ENCODE measurements around the gene MYF5.

DNA sequence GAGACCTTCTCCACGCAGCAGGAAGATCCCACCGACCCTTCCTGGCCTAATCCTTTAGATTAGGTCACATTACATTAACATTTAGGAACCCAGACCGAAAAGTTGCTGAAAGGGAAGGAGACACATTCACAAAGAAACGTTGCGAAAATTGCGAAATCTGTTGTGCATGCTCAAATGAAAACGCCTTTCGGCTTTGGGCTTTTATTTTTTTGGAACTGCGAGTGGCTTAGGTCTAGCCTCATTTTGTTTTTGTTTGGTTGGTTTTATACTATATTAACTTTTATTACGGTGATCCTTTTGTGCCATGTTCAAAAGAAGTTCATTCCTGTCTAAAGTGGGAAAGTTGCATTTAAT, 7.8 kb upstream of the MYF5 start:
- no peak for TF ChIP-seq CTCF (IDR thresholded peaks at IDR 0.05)
- TF ChIP-seq POLR2A (IDR thresholded peaks at IDR 0.05): no peak
- TF ChIP-seq POLR2AphosphoS5 (IDR thresholded peaks at IDR 0.05): no peak
